Frontal cortex (tissue), 4 donors: ENCODE data around the gene LRRC4C. TPM values are rescaled to one million over a fixed set of nuclear protein-coding genes. Genes with fewer than 3 reads are reported as not detected.
"Not testable (repeated sequence)": the region's sequence is repeated elsewhere in the genome, so short reads cannot be mapped to it uniquely, and the experiment has no call there.

ENCODE experiments used
- DNase-seq, 2 donors: peaks; one replicate each; pipeline ENCODE4 v3.0.0; 2012; ENCODE audit warnings: low spot score in 2 of 2
- FAIRE-seq: peaks from 2 replicates; lab custom pipeline; 2012; peaks lifted over from hg19 to GRCh38; lab: Jason Lieb, UNC
- total RNA-seq: library from RNA; depleted of rRNA; stranded (reverse); fragments of >200 nt; gene quantifications from one replicate; pipeline ENCODE4 v1.2.3, GENCODE V29; 2014
- donor health status: control.
- donor health status: control.
- donor health status: control.

The LRRC4C gene
- total RNA-seq, 1 donor from 2014 or later, result 90.5 TPM

DNA sequence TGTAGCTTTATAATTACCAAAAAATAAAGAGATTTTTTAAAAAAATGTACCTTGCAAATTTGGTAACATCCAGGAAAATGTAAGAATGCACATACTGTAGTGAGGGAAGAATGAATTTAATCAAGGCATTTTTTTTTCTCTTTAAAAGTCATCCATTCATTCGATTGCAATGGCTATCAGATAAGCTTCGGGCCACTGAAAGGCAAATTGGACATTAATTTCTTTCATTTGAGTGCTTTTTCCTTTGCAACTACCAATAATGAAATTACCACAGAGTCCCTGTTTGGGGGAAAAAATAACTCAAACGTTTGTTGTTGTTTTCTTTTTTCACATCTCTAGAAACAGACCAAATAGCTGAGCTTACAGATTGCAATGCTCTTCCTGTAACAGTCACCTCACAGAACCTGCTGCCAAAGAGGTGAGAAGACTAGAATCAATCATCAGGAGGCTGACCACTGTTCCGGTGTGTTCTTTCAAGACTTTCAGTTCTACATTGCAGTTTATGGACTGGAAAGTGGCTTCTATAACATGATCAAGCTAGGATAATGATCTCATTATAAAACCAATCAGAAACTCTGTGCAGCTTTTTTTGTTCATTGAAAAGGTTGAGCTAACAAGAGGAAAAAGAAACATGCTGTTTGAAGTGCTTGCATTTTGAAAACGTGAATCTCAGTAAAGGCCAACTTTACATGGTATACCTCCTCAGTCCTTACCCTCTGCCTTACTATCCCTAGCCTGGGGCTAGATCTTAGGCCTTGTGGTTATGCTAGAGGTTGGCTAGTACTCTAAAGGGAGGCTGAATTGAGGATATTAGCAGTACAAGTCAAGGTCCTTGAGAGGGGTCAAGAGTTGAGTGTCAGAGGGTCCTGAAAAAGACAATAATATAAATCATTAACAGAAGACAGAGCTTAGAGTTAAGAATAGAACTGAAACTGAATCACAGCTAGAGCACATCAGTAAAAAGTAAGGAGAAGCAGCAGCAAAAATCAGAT is 1276.1 kb downstream of the LRRC4C start:
- FAIRE-seq (no peak), DNase-seq (no peak)

DNA sequence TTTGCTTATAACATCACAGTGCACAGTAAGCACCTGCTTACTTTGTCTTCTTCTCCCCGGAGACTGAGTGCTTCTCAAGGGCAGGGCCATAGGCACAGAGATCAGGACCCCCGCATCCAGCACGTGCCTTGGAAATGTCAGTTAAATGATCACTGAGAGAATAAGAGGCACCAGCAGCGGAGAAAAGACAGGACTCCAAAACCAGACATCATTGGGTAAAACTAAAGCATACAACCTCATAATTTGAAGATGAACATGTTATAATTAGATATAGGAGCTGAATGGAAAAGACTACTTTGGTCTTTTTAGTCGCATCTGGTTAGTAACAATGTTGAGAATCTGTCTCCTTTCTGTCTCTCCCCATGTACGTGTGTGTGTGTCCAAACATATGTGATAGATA is 1279.9 kb downstream of the LRRC4C start:
- no peak for DNase-seq
- no peak for FAIRE-seq

DNA sequence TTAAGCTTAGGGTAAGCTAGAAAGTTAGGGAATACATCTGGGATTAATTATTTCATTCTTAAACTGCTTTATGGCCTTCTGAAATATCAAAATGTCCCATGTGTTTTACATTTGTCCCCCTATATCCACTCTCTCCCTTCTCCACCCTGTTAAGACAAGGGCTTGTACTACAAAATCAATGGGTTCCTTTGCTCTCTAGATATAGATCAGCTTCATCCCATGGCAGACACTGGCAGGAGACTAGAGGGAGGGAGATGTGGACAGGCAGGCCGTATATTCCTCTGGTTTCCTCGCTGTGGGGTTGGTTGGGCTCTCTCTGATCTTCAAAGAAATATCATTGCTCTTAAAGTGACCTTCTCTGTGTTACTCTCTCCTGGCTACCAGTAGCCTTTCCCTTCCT is 1281.0 kb downstream of the LRRC4C start:
- FAIRE-seq (no peak), DNase-seq (no peak)

DNA sequence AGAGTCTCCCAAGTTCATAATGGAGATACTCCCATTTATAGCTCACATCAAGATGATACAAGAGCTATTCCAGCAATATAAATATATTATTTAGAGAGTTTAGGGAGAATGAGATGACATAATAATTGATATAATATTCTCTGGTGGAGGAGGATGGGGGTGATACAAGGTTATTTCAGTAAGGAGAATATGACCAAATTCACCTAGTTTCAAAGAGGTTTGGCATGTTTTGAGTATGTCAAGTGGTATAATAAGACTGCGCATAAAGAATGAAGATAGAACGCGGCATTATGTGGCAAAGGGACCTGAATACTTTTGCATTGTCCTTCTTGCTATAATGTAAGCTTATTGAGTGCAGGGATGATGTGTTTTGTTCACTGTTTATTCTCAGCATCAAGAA is 1283.5 kb downstream of the LRRC4C start:
- FAIRE-seq (no peak), DNase-seq (no peak)

DNA sequence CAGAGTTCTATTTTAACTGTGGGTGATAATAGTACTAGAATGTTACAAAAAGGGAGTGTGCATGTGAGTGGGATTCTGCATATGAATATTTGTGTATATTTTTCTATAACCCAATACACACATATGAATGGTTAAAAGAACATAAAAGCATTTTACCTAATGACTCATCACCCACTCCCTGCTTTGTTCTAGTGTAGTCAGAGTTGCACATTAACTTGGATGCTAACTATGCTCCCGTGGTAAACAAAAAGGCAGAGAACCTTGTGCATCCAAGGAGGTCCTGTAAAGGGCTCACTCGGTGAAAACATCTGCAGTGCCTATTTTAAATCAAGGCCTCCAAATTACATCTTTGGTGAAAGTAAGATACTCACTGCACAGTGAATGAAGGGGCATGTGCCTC is 1289.4 kb downstream of the LRRC4C start:
- no peak for DNase-seq
- no peak for FAIRE-seq

DNA sequence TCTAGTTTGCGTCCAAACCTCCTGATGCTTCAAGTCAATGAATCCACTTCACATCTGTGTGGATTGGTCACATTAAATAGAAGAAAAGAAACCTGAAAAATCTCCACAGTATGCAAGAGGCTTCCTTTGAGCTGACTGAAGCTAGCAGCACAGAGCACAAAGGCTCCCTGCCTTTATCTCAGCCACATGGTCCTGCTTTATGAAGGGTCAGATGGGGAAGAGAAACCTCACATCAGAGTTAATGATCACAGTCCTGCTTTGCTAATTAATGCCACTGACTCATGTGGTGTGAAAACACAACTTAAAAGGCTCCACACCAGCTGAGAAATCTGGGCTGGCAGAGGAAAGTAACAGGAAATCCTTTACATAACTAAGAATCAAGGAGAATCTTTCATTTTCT is 1291.0 kb downstream of the LRRC4C start:
- FAIRE-seq (no peak), DNase-seq (no peak)

DNA sequence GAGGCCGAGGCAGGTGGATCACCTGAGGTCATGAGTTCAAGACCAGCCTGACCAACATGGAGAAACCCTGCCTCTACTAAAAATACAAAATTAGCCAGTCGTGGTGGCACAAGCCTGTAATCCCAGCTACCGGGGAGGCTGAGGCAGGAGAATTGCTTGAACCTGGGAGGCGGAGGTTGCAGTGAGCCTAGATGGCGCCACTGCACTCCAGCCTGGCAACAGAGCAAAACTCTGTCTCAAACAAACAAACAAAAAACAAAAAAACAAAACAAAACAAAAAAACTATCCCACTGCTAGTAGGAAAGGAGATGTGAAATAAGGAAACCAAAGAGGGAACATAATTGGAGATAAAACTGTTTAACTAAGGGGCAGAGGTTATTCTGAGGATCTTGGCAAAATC is 1291.6 kb downstream of the LRRC4C start:
- not testable (repeated sequence) for FAIRE-seq, DNase-seq

DNA sequence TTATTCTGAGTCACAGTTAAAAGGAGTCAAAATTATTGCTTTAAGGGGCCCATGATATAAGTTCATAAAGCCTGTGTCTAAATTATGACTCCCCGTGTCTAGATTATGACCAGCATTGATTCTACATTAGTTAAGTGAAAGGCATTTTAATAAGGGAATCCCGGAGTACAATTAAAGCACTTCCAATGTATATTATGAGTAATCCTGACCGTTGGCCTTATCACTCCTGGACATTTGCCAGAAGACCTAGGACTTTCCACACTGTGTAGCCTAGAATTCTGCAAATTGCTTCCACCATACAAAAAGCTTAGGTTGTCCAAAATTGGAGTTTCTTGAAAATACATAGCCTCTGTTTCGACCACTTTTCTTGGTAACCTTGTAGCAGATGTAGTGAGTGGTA is 1292.6 kb downstream of the LRRC4C start:
- DNase-seq (no peak), FAIRE-seq (no peak)

DNA sequence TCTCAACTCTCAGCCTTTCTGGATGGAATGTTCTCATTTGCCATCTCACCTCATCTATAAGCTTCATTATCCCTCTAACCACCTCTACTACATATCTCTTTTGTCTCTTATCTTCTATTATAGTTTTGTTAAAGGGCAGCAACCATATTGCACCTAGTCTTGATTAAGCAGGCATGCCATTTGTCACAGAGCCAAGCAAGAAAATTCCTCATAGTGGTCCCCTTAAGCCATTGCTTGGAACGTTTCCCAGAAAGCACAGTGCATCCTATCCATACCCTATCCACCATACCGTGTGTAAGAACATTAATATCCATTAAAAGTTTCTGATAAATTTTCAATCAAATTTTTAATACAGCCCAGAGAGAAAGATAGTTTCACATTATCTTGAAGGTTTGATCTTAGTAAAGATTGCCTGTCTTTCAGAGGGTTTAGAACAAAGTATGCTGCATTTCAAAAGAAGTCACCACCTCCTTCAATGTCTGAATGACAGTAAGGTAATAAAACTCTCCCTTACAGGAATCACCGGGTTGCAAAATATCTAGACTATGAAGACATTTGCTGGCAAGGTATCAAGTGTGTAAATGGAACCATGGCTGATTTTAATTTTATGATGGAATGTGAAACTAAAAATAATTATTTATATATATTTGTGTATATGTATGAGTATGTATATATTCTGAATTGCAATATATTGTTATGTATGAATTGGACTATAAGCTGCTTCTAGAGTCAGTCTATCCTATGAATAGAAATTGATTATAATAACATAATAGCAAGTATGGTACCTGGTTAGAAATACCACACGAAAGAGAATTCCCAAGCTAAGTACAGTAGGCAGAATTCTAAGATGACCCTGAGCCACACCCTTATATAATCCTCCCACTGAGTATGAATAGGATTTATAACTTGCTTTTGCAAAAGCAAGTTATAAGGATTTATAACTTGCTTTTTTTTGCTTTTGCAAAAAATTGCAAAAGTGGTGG is 1296.3 kb downstream of the LRRC4C start:
- DNase-seq (no peak), FAIRE-seq (no peak)

DNA sequence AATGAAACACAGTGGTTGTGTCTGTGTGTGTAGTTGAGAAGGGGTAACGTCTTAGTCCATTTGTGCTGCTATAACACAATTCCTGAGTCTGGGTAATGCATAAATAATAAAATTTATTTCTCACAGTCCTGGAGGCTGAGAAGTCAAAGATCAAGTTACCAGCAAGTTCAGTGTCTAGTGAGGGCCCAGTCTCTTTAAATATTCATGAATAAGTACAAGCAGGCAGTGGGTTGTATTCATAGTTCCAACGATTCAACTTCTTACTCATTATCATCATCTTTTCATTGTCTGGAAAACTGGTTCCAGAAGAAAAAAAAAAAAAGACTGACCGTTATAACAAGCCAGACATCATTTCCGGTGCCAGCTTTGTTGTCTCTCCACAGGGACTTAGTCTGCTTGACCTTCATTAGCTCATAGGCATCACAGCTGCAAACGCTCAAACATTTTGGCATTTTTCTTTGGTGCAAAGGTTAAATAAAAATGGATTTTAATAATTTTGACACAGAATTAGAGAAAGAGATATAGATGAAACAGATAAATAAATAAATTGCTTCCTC is 1297.5 kb downstream of the LRRC4C start:
- DNase-seq, result no peak

DNA sequence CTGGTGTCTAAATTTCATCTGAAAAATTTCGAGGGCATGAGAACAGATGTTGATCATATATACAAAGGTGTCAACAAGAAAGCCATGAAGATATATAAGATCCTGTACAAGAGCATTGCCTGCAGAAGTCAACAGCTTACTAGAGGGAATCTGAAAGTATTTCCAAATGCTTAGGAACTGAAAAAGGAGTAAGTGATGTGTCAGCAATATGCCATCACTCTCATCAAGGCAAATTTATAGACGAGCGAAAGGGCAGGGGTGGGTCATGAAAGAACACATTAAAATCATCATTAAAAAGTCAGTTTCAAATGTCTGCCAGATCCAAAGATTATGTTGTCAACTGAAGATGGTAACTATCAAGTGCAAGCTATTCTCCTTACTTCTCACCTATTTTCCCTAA is 1299.0 kb downstream of the LRRC4C start:
- no peak for FAIRE-seq
- no peak for DNase-seq

More for the DNA sequence above, 1297.5 kb downstream of the LRRC4C start:
- no peak for FAIRE-seq

DNA sequence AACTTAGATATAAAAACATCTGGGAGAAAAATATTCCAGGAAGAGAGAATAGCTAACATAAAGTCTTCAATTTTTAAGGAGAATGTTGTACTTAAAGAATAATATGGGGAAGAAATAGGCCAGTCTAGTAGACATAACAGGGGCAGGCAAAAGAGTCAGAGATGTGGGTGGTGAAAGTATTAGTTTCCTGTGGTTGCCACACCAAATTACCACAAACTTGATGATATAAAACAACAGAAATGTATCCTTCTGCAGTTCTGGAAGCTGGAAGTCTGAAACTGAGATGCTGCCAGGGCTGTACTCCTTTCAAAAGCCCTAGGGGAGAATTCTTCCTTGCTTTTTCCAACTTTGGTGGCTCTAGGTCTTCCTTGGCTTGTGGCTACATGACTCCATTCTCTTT is 1309.7 kb downstream of the LRRC4C start:
- no peak for FAIRE-seq

DNA sequence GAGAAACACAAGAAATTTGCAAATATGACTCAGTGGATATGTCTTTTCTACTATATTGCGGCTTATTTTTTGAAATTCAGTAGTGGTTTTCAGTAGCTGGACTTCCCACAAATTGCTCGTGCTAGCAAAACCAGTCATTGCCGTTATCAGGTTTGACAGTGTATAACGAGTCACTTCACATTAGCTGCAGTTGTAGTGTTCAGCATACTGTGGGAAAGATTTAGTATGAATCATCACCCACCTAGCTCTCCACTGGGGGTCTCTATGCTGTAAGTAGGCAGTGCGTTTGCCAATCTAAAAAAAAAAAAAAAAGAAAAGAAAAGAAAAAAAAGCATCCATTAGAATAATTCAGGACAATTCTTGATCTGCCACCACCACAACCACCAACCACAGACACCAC is 1318.9 kb downstream of the LRRC4C start:
- no peak for DNase-seq

More for the DNA sequence above, 1309.7 kb downstream of the LRRC4C start:
- DNase-seq, result no peak

DNA sequence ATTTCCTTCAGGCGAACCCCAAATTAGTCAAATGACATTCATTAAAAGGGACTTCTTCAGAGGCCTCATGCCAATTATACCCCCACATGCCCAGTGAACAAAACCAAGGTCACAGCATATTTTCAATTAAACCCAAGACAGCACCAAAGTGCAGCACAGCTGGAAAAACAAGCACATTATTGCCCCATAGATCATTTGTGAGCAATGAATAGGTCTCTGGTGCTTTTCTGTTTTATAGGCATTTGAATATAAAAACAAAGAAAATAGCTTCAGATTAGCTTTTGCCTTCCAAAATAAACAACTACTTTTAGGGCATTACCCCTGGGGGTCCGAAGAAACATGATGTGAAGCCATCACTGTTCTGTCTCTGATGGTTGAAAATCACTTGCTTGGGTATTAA is 1319.9 kb downstream of the LRRC4C start:
- FAIRE-seq, result no peak
- DNase-seq, result no peak

More for the DNA sequence above, 1318.9 kb downstream of the LRRC4C start:
- FAIRE-seq, result no peak

DNA sequence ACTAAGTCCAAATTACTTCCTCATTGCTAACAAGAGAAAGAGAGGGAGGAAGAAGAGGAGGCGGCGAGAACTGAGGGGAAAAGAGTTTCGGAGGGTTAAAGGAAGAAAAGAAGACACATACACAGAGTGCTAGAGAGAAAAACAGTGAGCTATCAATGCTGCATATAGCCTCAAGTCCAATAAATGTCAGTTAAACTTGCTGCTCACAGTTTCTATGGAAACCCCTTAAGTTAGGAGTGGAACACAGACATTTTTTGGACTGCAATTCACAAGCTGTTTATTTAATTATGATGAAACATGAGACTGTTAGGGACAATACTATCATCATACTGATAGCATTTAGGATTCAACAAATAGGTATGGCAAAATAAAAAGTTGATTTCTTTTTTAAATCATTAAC is 1320.4 kb downstream of the LRRC4C start:
- FAIRE-seq (no peak), DNase-seq (no peak)

DNA sequence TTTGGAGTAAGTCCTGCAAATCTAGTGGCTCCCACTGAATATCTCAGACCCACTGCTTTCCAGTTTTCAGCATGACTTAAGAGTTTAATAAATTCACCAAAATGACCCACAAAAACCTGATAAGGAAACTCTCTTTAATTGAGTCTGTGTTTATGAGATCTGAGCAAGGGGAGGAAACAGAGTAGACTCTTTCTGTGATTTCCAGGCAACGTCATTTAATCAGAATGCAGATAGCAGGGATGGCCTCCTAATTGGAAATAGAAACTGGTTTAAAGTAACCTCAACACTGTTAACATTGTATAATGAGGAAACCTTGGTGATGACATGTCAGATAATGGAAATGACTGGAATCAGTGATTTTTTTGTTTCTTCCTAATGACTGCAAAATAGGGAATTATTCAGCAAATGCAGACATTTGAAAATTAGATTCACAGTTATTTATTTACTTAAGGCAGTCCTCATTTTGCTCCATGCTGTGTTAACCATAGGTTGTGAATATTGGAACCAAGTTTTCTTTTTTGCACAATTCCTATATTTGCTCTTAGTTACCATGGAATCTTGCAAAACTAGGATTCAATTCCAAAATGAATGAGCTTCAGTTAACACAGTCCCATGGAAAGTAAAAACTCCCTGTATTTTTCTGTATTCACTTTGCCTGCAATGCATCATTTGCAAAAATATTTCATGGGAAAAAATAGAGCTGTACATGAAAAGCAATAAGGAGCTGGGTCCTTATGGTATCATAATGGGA is 1324.5 kb downstream of the LRRC4C start:
- FAIRE-seq (no peak), DNase-seq (no peak)

DNA sequence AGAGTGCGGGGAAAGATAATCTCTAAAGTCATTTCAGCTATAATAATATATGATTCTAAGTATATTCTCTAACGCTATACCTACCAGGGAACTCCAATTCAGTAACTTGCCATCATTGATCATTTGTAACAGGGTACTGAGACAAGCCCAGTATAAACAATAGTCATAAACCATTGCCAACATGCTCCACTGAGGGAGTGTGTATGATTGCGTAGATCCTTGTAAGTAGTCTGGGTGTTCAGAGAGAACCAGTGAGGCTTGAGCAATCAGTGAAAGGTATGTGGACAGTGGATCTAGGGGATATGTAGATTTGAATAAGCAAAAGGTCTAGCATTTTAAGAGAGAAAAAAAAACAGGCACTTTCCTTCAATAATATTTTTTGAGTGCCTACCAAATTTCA is 1326.0 kb downstream of the LRRC4C start:
- FAIRE-seq (no peak), DNase-seq (no peak)

DNA sequence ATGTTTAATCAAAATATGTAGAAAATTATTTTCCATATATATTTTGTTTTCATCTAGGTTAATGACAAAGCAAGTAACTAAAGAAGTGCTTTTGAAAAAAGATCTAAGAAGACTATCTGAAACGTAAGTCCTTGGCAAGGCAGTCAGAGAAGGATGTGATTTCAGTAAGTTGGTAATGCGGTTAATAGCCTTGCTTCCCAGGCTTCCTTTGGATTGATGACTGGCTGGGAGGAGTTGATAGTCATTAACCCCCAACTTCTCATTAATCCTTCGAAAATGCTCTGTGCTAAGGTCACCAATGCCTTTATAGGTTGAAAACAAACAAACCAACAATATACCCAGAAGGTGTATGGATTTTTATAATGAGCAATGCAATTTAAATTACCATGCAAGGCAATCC is 1326.5 kb downstream of the LRRC4C start:
- FAIRE-seq (no peak), DNase-seq (no peak)

DNA sequence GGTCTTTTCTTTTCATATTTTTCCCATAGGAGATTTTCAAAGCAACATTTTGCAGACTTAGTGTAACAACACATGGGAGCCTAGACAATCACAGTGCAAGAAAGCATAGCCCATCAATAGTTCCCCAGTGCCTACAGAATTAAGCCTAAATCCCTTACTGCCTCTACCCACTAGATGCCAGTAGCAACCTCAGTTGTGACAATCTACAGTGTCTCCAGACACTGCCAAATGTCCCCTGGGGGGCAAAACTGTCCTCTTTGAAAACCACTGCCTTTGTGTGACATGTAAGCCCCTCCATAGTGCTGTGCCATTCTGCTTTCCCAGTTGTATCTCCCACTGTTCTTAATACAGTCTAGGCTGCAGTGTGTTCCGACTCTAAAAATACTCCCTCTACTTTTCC is 1329.0 kb downstream of the LRRC4C start:
- DNase-seq (peak in 1 of 2 donors; percentile 3), FAIRE-seq (no peak)
